ENCODE measurements around the gene SMG6.

SMG6 gene

DNA sequence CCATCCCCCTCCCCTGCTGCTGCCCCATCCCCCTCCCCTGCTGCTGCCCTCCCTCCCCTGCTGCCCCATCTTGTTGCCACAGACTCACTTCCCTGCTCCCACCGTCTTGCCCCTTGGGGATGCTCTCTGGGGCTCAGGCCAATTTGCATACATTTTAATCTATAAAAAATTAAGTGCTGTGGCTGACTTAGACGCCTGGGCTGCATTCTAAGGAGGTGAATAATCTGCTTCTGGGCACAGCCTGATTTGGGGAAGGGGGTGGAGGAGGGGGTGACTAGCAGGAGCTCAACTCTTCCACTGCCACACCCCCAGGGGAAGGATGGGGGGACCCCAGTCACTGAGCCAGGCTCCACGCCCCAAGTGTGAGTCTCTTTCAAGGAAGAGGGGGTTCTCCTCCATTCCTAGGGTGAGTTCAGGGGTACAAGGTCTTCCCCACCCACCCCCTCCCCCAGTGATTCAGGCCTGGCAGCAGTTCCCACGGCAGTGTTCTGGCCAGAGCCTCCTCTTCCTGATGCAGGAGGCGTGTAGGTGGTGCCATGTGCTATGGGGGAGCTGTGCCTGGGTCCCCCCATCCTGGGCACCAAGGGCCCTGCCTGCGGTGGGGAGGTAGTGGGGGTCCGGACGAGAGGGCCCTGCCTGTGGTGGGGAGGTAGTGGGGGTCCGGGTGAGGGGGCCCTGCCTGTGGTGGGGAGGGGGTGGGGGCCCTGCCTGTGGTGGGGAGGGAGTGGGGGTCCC is 268.6 kb downstream of the SMG6 start:
- Histone ChIP-seq H3K4me1 (ENCODE audit: control insufficient read depth in 2 of 2, insufficient read depth in 1 of 2, low read depth in 1 of 2, low read length in 2 of 2) (peaks cover 9 to 12% of the 10 kb centered on the region in 2 donors), H3K36me3 (replicated peaks in 1 of 2; ENCODE audit: control insufficient read depth in 2 of 2, insufficient read depth in 2 of 2, low read length in 2 of 2) (peaks cover 11 to 16% of the 10 kb centered on the region in 2 donors), H2BK12ac (ENCODE audit: low read length) (no peak overlapping the region), H3K4ac (ENCODE audit: low read length) (no peak overlapping the region), H3K27ac (replicated peaks; ENCODE audit: low read length) (no peak overlapping the region), H2AFZ (ENCODE audit: low read length) (no peak overlapping the region), H4K91ac (ENCODE audit: low read depth, low read length, poor library complexity) (no peak overlapping the region), H2BK15ac (ENCODE audit: low read length) (peak overlapping the region; percentile 43), H2BK120ac (ENCODE audit: low read depth, low read length) (no peak overlapping the region), H3K18ac (ENCODE audit: low read length) (peak overlapping the region; percentile 27), H3K9ac (ENCODE audit: low read depth, low read length, poor library complexity) (no peak overlapping the region), H2AK5ac (ENCODE audit: low read depth, low read length) (peak overlapping the region; percentile 96), H3K4me2 (ENCODE audit: insufficient read depth, low read length, poor library complexity, severe bottlenecking) (no peak overlapping the region), H3K4me3 (ENCODE audit: low read length in 2 of 2) (no peak overlapping the region), H3K14ac (ENCODE audit: low read length) (no peak overlapping the region), H3K9me3 (replicated peaks in 1 of 2; ENCODE audit: control insufficient read depth in 2 of 2, insufficient read depth in 1 of 2, low read depth in 1 of 2, low read length in 2 of 2) (no peaks in the 10 kb centered on the region), H3K23ac (ENCODE audit: low read depth, low read length, poor library complexity) (no peak overlapping the region), H3K27me3 (ENCODE audit: control insufficient read depth in 3 of 3, insufficient read depth in 3 of 3, low read depth in 1 of 3, low read length in 3 of 3) (no peaks in the 10 kb centered on the region), H3K79me1 (ENCODE audit: low read depth, low read length) (peaks cover 6% of the 10 kb centered on the region), H4K8ac (ENCODE audit: low read depth, low read length) (no peak overlapping the region), H2BK5ac (ENCODE audit: low read length) (peak overlapping the region; percentile 80)
- DNase-seq (ENCODE audit: low spot score), result no peak
- no CpG with 5 or more reads among the region's 9 CpGs for WGBS, 2 donors (ENCODE audit: extremely low coverage in 2 of 2, insufficient read length in 2 of 2, insufficient replicate concordance in 1 of 2)

- Histone ChIP-seq H3K79me1 (ENCODE audit: low read depth, low read length) (peaks cover 6% of the 10 kb centered on the region), H2BK12ac (ENCODE audit: low read length) (no peak overlapping the region), H3K9ac (ENCODE audit: low read depth, low read length, poor library complexity) (no peak overlapping the region), H3K4me1 (ENCODE audit: control insufficient read depth in 2 of 2, insufficient read depth in 1 of 2, low read depth in 1 of 2, low read length in 2 of 2) (peaks cover 12% of the 10 kb centered on the region in 2 donors), H2BK15ac (ENCODE audit: low read length) (no peak overlapping the region), H3K36me3 (replicated peaks in 1 of 2; ENCODE audit: control insufficient read depth in 2 of 2, insufficient read depth in 2 of 2, low read length in 2 of 2) (peaks cover 11 to 16% of the 10 kb centered on the region in 2 donors), H3K27me3 (ENCODE audit: control insufficient read depth in 3 of 3, insufficient read depth in 3 of 3, low read depth in 1 of 3, low read length in 3 of 3) (peaks cover 0 to 4% (median 3%) of the 10 kb centered on the region in 3 experiments), H4K91ac (ENCODE audit: low read depth, low read length, poor library complexity) (no peak overlapping the region), H3K23ac (ENCODE audit: low read depth, low read length, poor library complexity) (no peak overlapping the region), H3K4me2 (ENCODE audit: insufficient read depth, low read length, poor library complexity, severe bottlenecking) (no peak overlapping the region), H2AK5ac (ENCODE audit: low read depth, low read length) (no peak overlapping the region), H3K27ac (replicated peaks; ENCODE audit: low read length) (peak overlapping the region; percentile 60), H3K4ac (ENCODE audit: low read length) (no peak overlapping the region), H2AFZ (ENCODE audit: low read length) (no peak overlapping the region), H4K8ac (ENCODE audit: low read depth, low read length) (no peak overlapping the region), H3K14ac (ENCODE audit: low read length) (no peak overlapping the region), H3K18ac (ENCODE audit: low read length) (peak overlapping the region; percentile 1), H2BK120ac (ENCODE audit: low read depth, low read length) (no peak overlapping the region), H2BK5ac (ENCODE audit: low read length) (peak overlapping the region; percentile 76), H3K9me3 (replicated peaks in 1 of 2; ENCODE audit: control insufficient read depth in 2 of 2, insufficient read depth in 1 of 2, low read depth in 1 of 2, low read length in 2 of 2) (no peaks in the 10 kb centered on the region), H3K4me3 (ENCODE audit: low read length in 2 of 2) (no peak overlapping the region)
- no peak for DNase-seq (ENCODE audit: low spot score)
- no CpG with 5 or more reads among the region's 7 CpGs for WGBS, 2 donors (ENCODE audit: extremely low coverage in 2 of 2, insufficient read length in 2 of 2, insufficient replicate concordance in 1 of 2)
These were observed 269.4 kb downstream of the SMG6 start for GRCh38 chr17:2034157-2034556.

DNA sequence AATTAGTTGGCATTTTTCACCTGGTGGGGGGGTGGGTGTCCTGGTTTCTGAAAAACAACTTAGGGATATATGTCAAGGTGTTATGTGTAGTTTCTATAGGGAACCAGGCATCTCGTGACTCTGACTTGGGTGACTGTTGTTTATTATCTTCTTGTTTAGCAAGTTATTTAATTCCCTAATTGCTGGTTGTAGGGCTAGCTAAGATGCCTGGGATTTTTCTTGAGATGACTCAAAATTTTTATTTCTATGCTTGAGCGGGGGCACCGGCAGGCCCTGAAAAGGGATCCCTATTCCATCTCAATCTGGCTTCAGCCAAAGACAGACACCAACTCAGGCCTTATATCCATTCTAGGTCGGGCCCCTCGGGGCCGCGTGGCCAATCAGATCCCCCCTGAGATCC is 270.4 kb downstream of the SMG6 start:
- peak overlapping the region; percentile 91 for H2AK5ac ChIP-seq (ENCODE audit: low read depth, low read length)
- H2AFZ ChIP-seq (ENCODE audit: low read length), result no peak overlapping the region
- H3K27me3 ChIP-seq (ENCODE audit: control insufficient read depth in 3 of 3, insufficient read depth in 3 of 3, low read depth in 1 of 3, low read length in 3 of 3), result peaks cover 0 to 14% (median 12%) of the 10 kb centered on the region in 3 experiments
- no peak overlapping the region for H4K8ac ChIP-seq (ENCODE audit: low read depth, low read length)
- H3K4ac ChIP-seq (ENCODE audit: low read length), result no peak overlapping the region
- H3K36me3 ChIP-seq (replicated peaks in 1 of 2; ENCODE audit: control insufficient read depth in 2 of 2, insufficient read depth in 2 of 2, low read length in 2 of 2), result peaks cover 9 to 16% of the 10 kb centered on the region in 2 donors
- H4K91ac ChIP-seq (ENCODE audit: low read depth, low read length, poor library complexity), result no peak overlapping the region
- no peak overlapping the region for H3K14ac ChIP-seq (ENCODE audit: low read length)
- H3K27ac ChIP-seq (replicated peaks; ENCODE audit: low read length), result no peak overlapping the region
- peak overlapping the region; percentile 85 for H2BK12ac ChIP-seq (ENCODE audit: low read length)
- peaks cover 16% of the 10 kb centered on the region in 2 donors for H3K4me1 ChIP-seq (ENCODE audit: control insufficient read depth in 2 of 2, insufficient read depth in 1 of 2, low read depth in 1 of 2, low read length in 2 of 2)
- H2BK15ac ChIP-seq (ENCODE audit: low read length), result no peak overlapping the region
- no peak overlapping the region for H3K18ac ChIP-seq (ENCODE audit: low read length)
- H3K4me2 ChIP-seq (ENCODE audit: insufficient read depth, low read length, poor library complexity, severe bottlenecking), result no peak overlapping the region
- H3K9me3 ChIP-seq (replicated peaks in 1 of 2; ENCODE audit: control insufficient read depth in 2 of 2, insufficient read depth in 1 of 2, low read depth in 1 of 2, low read length in 2 of 2), result no peaks in the 10 kb centered on the region
- WGBS, 2 donors (ENCODE audit: extremely low coverage in 2 of 2, insufficient read length in 2 of 2, insufficient replicate concordance in 1 of 2), result no CpG with 5 or more reads among the region's 7 CpGs
- H3K9ac ChIP-seq (ENCODE audit: low read depth, low read length, poor library complexity), result no peak overlapping the region
- DNase-seq (ENCODE audit: low spot score), result no peak
- peak overlapping the region; percentile 76 for H2BK5ac ChIP-seq (ENCODE audit: low read length)
- H3K79me1 ChIP-seq (ENCODE audit: low read depth, low read length), result peaks cover 6% of the 10 kb centered on the region
- H3K23ac ChIP-seq (ENCODE audit: low read depth, low read length, poor library complexity), result no peak overlapping the region
- no peak overlapping the region for H3K4me3 ChIP-seq (ENCODE audit: low read length in 2 of 2)
- H2BK120ac ChIP-seq (ENCODE audit: low read depth, low read length), result peak overlapping the region; percentile 61

DNA sequence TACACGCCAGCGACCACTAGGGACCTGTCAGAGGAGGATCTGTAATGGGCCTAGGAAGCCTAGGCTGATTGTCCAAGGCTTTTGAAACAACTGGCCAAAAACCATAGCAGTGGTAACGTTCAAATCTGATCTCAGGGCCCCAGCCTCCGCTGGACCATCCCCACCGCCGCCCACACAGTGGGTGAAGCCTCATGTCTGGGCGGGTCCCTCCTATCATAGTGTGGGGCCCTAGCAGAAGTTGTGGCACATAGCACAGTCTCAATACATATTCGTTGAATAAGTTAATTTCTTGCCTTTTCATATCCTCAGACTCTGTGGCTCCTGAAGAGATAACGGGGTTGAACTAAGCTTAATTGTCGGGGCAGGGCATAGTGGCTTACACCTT is 272.8 kb downstream of the SMG6 start:
- no peak overlapping the region for H3K27ac ChIP-seq (replicated peaks; ENCODE audit: low read length)
- H3K4me3 ChIP-seq (ENCODE audit: low read length in 2 of 2), result peak overlapping the region; percentile 86 to 97
- WGBS, 2 donors (ENCODE audit: extremely low coverage in 2 of 2, insufficient read length in 2 of 2, insufficient replicate concordance in 1 of 2), result no CpG with 5 or more reads among the region's 10 CpGs
- no peak overlapping the region for H3K4ac ChIP-seq (ENCODE audit: low read length)
- no peak overlapping the region for H2AK5ac ChIP-seq (ENCODE audit: low read depth, low read length)
- H2BK15ac ChIP-seq (ENCODE audit: low read length), result no peak overlapping the region
- no peak overlapping the region for H2BK5ac ChIP-seq (ENCODE audit: low read length)
- peaks cover 16% of the 10 kb centered on the region in 2 donors for H3K4me1 ChIP-seq (ENCODE audit: control insufficient read depth in 2 of 2, insufficient read depth in 1 of 2, low read depth in 1 of 2, low read length in 2 of 2)
- H3K9ac ChIP-seq (ENCODE audit: low read depth, low read length, poor library complexity), result peak overlapping the region; percentile 45
- no peak overlapping the region for H4K8ac ChIP-seq (ENCODE audit: low read depth, low read length)
- H3K36me3 ChIP-seq (replicated peaks in 1 of 2; ENCODE audit: control insufficient read depth in 2 of 2, insufficient read depth in 2 of 2, low read length in 2 of 2), result no peaks in the 10 kb centered on the region
- no peak overlapping the region for H3K14ac ChIP-seq (ENCODE audit: low read length)
- no peak overlapping the region for H2BK12ac ChIP-seq (ENCODE audit: low read length)
- peak overlapping the region; percentile 88 for H2AFZ ChIP-seq (ENCODE audit: low read length)
- H3K4me2 ChIP-seq (ENCODE audit: insufficient read depth, low read length, poor library complexity, severe bottlenecking), result peak overlapping the region; percentile 99
- no peak overlapping the region for H2BK120ac ChIP-seq (ENCODE audit: low read depth, low read length)
- peaks cover 3 to 4% of the 10 kb centered on the region in 2 donors for H3K9me3 ChIP-seq (replicated peaks in 1 of 2; ENCODE audit: control insufficient read depth in 2 of 2, insufficient read depth in 1 of 2, low read depth in 1 of 2, low read length in 2 of 2)
- DNase-seq (ENCODE audit: low spot score), result peak; percentile 61
- no peak overlapping the region for H3K23ac ChIP-seq (ENCODE audit: low read depth, low read length, poor library complexity)
- H3K18ac ChIP-seq (ENCODE audit: low read length), result no peak overlapping the region
- H4K91ac ChIP-seq (ENCODE audit: low read depth, low read length, poor library complexity), result no peak overlapping the region
- peaks cover 6% of the 10 kb centered on the region for H3K79me1 ChIP-seq (ENCODE audit: low read depth, low read length)
- H3K27me3 ChIP-seq (ENCODE audit: control insufficient read depth in 3 of 3, insufficient read depth in 3 of 3, low read depth in 1 of 3, low read length in 3 of 3), result peaks cover 0 to 35% (median 28%) of the 10 kb centered on the region in 3 experiments
